RWPE2 (cell line): ENCODE measurements around the gene FAM53C.
A peak's percentile ranks its signal among the peaks of the same experiment; 100 is the strongest.
"Not testable (repeated sequence)": the region's sequence is repeated elsewhere in the genome, so short reads cannot be mapped to it uniquely, and the experiment has no call there.

Experiments used
- ATAC-seq: fragments of 200-7000 bp; cut with Tn5 transposase; 3 replicates; pipeline ENCODE4 v1.9.1; 2021; ENCODE audit warnings: low read depth
- DNase-seq: peaks from one replicate; pipeline ENCODE4 v3.0.0-alpha.2; 2020; ENCODE audit warnings: low spot score
- H3K27ac ChIP-seq: fragments of 450-650 bp; 2 replicates; pipeline ENCODE4 v1.5.1; 2017; ENCODE audit warnings: mild to moderate bottlenecking; ENCODE audit not compliant: poor library complexity, severe bottlenecking
- H3K27me3 ChIP-seq: fragments of 250-450 bp; sonication (Bioruptor Pico); 2 replicates; pipeline ENCODE4 v1.5.1; 2021; ENCODE audit warnings: mild to moderate bottlenecking, moderate library complexity; ENCODE audit not compliant: insufficient read depth, poor library complexity, severe bottlenecking
- H3K36me3 ChIP-seq: fragments of 250-450 bp; sonication (Bioruptor Pico); 2 replicates; pipeline ENCODE4 v1.5.1; 2020; ENCODE audit warnings: low read depth, mild to moderate bottlenecking, moderate library complexity
- H3K4me1 ChIP-seq: fragments of 250-450 bp; sonication (Bioruptor Pico); 2 replicates; pipeline ENCODE4 v1.5.1; 2021; ENCODE audit warnings: mild to moderate bottlenecking, moderate library complexity; ENCODE audit not compliant: insufficient read depth, poor library complexity, severe bottlenecking
- H3K4me3 ChIP-seq: fragments of 250-450 bp; sonication (Bioruptor Pico); 2 replicates; pipeline ENCODE4 v1.5.1; 2021; ENCODE audit warnings: mild to moderate bottlenecking, moderate library complexity; ENCODE audit not compliant: severe bottlenecking
- H3K9me3 ChIP-seq: fragments of 250-450 bp; sonication (Bioruptor Pico); 2 replicates; pipeline ENCODE4 v1.5.1; 2021; ENCODE audit warnings: mild to moderate bottlenecking, moderate library complexity; ENCODE audit not compliant: severe bottlenecking
- TF ChIP-seq, protein P1 (sequence below): fragments of 450-650 bp; IDR thresholded peaks from one replicate; pipeline ENCODE4 v1.5.1; 2017; ENCODE audit warnings: mild to moderate bottlenecking, moderate library complexity; ENCODE audit not compliant: poor library complexity, severe bottlenecking

FAM53C gene

GRCh38 chr5:138316355-138316754 is 21.7 kb upstream of the FAM53C start:
- DNase-seq, result no peak
- Histone ChIP-seq H3K27me3 (no peaks in the 10 kb centered on the region), H3K36me3 (peaks cover 45% of the 10 kb centered on the region), H3K27ac (no peak overlapping the region), H3K4me1 (no peaks in the 10 kb centered on the region), H3K9me3 (no peaks in the 10 kb centered on the region), H3K4me3 (no peak overlapping the region)
- no peak for ATAC-seq
- TF ChIP-seq, protein P1, sequence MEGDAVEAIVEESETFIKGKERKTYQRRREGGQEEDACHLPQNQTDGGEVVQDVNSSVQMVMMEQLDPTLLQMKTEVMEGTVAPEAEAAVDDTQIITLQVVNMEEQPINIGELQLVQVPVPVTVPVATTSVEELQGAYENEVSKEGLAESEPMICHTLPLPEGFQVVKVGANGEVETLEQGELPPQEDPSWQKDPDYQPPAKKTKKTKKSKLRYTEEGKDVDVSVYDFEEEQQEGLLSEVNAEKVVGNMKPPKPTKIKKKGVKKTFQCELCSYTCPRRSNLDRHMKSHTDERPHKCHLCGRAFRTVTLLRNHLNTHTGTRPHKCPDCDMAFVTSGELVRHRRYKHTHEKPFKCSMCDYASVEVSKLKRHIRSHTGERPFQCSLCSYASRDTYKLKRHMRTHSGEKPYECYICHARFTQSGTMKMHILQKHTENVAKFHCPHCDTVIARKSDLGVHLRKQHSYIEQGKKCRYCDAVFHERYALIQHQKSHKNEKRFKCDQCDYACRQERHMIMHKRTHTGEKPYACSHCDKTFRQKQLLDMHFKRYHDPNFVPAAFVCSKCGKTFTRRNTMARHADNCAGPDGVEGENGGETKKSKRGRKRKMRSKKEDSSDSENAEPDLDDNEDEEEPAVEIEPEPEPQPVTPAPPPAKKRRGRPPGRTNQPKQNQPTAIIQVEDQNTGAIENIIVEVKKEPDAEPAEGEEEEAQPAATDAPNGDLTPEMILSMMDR, result no peak

GRCh38 chr5:138318211-138318610 is 19.9 kb upstream of the FAM53C start:
- H3K9me3 ChIP-seq, H3K4me1 ChIP-seq, DNase-seq, H3K4me3 ChIP-seq, ATAC-seq, H3K27me3 ChIP-seq, H3K27ac ChIP-seq: not testable (repeated sequence)
- peaks cover 34% of the 10 kb centered on the region for H3K36me3 ChIP-seq

GRCh38 chr5:138330813-138331448 is 7.1 kb upstream of the FAM53C start:
- peaks cover 5% of the 10 kb centered on the region for H3K4me1 ChIP-seq
- peak overlapping the region; percentile 52 for H3K4me3 ChIP-seq
- DNase-seq, result no peak
- H3K9me3 ChIP-seq, result no peaks in the 10 kb centered on the region
- peaks cover 8% of the 10 kb centered on the region; the same call in 1 of the 2 replicates for H3K36me3 ChIP-seq
- TF ChIP-seq, protein P1, result no peak
- H3K27me3 ChIP-seq, result no peaks in the 10 kb centered on the region
- H3K27ac ChIP-seq, result peak overlapping the region; percentile 42
- ATAC-seq, result peak; percentile 7

GRCh38 chr5:138331449-138332368 is 6.4 kb upstream of the FAM53C start, which contains the start of gene CDC25C:
TSS of gene CDC25C (minus strand) at chr5:138331804. CDS start at chr5:138331180, 624 bp downstream.
- H3K27me3 ChIP-seq, result no peaks in the 10 kb centered on the region
- TF ChIP-seq, protein P1, result no peak
- H3K9me3 ChIP-seq, result no peaks in the 10 kb centered on the region
- peak within 1 kb of the TSS; percentile 52 for H3K4me3 ChIP-seq
- peaks cover 5% of the 10 kb centered on the region for H3K4me1 ChIP-seq
- peaks cover 8% of the 10 kb centered on the region; the same call in 1 of the 2 replicates for H3K36me3 ChIP-seq
- H3K27ac ChIP-seq, result peak within 1 kb of the TSS; percentile 42
- DNase-seq (peak; percentile 100), ATAC-seq (peak; percentile 99)

GRCh38 chr5:138334867-138335447 is 3.1 kb upstream of the FAM53C start:
- Histone ChIP-seq H3K27ac (no peak overlapping the region), H3K36me3 (peaks cover 4% of the 10 kb centered on the region; the same call in 1 of the 2 replicates), H3K27me3 (no peaks in the 10 kb centered on the region), H3K9me3 (no peaks in the 10 kb centered on the region), H3K4me1 (peaks cover 5% of the 10 kb centered on the region), H3K4me3 (no peak overlapping the region)
- DNase-seq (no peak), ATAC-seq (no peak)
- TF ChIP-seq, protein P1, result no peak
